ENCODE data around the gene PRDX5. TPM values are rescaled to one million over a fixed set of nuclear protein-coding genes. Genes with fewer than 3 reads are reported as not detected.

PRDX5 gene
- total and polyA plus RNA-seq, 2 donors from 2014 or later, result 192 to 1,026 TPM

DNA sequence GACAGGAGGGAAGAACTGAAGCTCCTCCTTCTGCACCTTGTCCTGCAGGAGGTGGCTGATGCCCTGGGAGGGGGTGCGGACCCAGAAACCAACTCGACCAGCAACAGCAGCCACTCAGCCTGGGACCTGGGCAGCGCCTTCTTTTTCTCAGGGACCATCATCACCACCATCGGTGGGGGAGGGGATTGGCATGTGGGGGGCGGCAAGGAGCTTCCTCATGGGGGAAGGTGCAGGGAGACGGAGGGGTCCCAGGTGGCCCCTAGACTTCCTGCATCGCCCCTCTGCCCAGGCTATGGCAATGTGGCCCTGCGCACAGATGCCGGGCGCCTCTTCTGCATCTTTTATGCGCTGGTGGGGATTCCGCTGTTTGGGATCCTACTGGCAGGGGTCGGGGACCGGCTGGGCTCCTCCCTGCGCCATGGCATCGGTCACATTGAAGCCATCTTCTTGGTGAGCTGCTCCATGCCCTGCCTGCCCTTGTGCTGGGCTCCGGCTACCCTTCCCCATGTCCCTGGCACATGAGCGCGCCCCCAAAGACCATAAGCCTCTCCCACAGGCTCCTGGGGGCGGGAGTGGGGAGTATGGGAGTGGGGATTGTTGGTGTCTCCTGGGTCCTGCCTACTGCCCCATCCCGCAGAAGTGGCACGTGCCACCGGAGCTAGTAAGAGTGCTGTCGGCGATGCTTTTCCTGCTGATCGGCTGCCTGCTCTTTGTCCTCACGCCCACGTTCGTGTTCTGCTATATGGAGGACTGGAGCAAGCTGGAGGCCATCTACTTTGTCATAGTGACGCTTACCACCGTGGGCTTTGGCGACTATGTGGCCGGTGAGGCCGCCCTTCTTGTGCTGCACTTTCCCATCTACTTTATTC, 20.9 kb upstream of the PRDX5 start:
- DNase-seq (peak in 1 of 5 donors; percentile 56), FAIRE-seq (no peak)
- Histone ChIP-seq H3K9me3 (ENCODE audit: control insufficient read depth in 2 of 3, insufficient read depth in 1 of 3, low read length in 3 of 3) (no peaks in the 10 kb centered on the region), H3K27ac (ENCODE audit: low read depth in 2 of 2, low read length in 2 of 2) (no peak overlapping the region), H3K27me3 (ENCODE audit: control insufficient read depth, insufficient read depth, low read length) (peaks cover 46% of the 10 kb centered on the region), H3K9ac (ENCODE audit: low read length in 3 of 3) (no peak overlapping the region), H3K36me3 (ENCODE audit: control insufficient read depth in 2 of 3, insufficient read depth in 3 of 3, low read length in 3 of 3) (no peaks in the 10 kb centered on the region), H3K4me3 (ENCODE audit: low read length in 3 of 3) (no peak overlapping the region), H3K4me1 (ENCODE audit: control insufficient read depth in 2 of 3, insufficient read depth in 2 of 3, low read depth in 1 of 3, low read length in 3 of 3) (peaks cover 0 to 22% (median 0%) of the 10 kb centered on the region in 3 donors)
- intact Hi-C loops (cut with DNase I), result no loop called here
- TF ChIP-seq, protein P1, sequence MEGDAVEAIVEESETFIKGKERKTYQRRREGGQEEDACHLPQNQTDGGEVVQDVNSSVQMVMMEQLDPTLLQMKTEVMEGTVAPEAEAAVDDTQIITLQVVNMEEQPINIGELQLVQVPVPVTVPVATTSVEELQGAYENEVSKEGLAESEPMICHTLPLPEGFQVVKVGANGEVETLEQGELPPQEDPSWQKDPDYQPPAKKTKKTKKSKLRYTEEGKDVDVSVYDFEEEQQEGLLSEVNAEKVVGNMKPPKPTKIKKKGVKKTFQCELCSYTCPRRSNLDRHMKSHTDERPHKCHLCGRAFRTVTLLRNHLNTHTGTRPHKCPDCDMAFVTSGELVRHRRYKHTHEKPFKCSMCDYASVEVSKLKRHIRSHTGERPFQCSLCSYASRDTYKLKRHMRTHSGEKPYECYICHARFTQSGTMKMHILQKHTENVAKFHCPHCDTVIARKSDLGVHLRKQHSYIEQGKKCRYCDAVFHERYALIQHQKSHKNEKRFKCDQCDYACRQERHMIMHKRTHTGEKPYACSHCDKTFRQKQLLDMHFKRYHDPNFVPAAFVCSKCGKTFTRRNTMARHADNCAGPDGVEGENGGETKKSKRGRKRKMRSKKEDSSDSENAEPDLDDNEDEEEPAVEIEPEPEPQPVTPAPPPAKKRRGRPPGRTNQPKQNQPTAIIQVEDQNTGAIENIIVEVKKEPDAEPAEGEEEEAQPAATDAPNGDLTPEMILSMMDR (IDR thresholded peaks at IDR 0.05; ENCODE audit: borderline replicate concordance, extremely low read depth, insufficient read depth), result no peak

DNA sequence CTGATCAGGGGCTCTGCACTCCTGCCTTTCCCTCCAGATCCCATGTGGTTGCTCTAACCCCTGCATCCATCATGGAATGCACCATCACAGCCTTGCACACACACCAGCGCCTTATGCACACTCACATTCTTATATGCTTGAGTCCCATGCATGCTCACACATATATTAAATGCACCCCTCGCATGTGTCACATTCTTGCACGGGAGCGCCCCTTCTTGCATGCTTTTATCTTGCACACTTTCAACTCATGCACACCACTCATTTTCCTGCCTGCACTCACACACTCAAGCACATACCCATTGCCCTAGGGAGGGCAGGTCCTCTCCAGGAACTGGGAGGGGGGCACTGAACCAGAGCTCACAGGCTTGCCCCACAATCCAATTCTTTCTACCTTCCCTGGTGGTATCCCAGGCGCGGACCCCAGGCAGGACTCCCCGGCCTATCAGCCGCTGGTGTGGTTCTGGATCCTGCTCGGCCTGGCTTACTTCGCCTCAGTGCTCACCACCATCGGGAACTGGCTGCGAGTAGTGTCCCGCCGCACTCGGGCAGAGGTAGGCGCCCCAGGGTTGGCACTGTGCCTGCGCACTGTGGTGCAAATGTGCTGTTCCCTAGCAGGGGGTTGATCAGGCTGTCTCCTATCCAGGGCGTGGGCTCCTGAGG, 20.1 kb upstream of the PRDX5 start:
- H3K27ac ChIP-seq (ENCODE audit: low read depth in 2 of 2, low read length in 2 of 2), result no peak overlapping the region
- DNase-seq, result peak in 4 of 5 donors; percentile 31 to 83 (median 56)
- no peak for FAIRE-seq
- no peaks in the 10 kb centered on the region for H3K36me3 ChIP-seq (ENCODE audit: control insufficient read depth in 2 of 3, insufficient read depth in 3 of 3, low read length in 3 of 3)
- intact Hi-C loops (cut with DNase I), result no loop called here
- TF ChIP-seq, protein P1 (IDR thresholded peaks at IDR 0.05; ENCODE audit: borderline replicate concordance, extremely low read depth, insufficient read depth), result no peak
- H3K9ac ChIP-seq (ENCODE audit: low read length in 3 of 3), result no peak overlapping the region
- no peak overlapping the region for H3K4me3 ChIP-seq (ENCODE audit: low read length in 3 of 3)
- peaks cover 46% of the 10 kb centered on the region for H3K27me3 ChIP-seq (ENCODE audit: control insufficient read depth, insufficient read depth, low read length)
- H3K9me3 ChIP-seq (ENCODE audit: control insufficient read depth in 2 of 3, insufficient read depth in 1 of 3, low read length in 3 of 3), result no peaks in the 10 kb centered on the region
- H3K4me1 ChIP-seq (ENCODE audit: control insufficient read depth in 2 of 3, insufficient read depth in 2 of 3, low read depth in 1 of 3, low read length in 3 of 3), result peaks cover 0 to 19% (median 0%) of the 10 kb centered on the region in 3 donors

DNA sequence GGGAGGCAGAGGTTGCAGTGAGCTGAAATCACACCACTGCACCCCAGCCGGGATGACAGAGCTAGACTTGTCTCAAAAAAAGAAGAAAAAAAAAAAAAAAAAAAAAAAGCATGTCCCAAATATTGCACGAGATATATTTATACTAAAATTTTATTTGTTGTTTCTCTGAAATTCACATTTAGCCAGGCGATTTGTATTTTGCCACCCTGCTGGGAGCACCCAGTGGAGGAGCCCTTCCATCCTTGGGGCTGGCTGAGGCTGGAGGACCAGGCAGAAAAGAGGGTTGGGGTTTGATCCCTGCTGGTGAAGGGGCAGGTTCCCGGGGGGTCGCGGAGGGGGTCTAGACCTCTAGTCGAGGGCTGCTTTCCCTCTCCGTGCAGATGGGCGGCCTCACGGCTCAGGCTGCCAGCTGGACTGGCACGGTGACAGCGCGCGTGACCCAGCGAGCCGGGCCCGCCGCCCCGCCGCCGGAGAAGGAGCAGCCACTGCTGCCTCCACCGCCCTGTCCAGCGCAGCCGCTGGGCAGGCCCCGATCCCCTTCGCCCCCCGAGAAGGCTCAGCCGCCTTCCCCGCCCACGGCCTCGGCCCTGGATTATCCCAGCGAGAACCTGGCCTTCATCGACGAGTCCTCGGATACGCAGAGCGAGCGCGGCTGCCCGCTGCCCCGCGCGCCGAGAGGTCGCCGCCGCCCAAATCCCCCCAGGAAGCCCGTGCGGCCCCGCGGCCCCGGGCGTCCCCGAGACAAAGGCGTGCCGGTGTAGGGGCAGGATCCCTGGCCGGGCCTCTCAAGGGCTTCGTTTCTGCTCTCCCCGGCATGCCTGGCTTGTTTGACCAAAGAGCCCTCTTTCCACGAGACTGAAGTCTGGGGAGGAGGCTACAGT, 18.7 kb upstream of the PRDX5 start:
- Histone ChIP-seq H3K27ac (ENCODE audit: low read depth in 2 of 2, low read length in 2 of 2) (no peak overlapping the region), H3K9ac (ENCODE audit: low read length in 3 of 3) (no peak overlapping the region), H3K27me3 (ENCODE audit: control insufficient read depth, insufficient read depth, low read length) (peaks cover 42% of the 10 kb centered on the region), H3K4me1 (ENCODE audit: control insufficient read depth in 2 of 3, insufficient read depth in 2 of 3, low read depth in 1 of 3, low read length in 3 of 3) (peaks cover 0 to 23% (median 0%) of the 10 kb centered on the region in 3 donors), H3K4me3 (ENCODE audit: low read length in 3 of 3) (peak overlapping the region in 1 of 3 donors; percentile 17), H3K9me3 (ENCODE audit: control insufficient read depth in 2 of 3, insufficient read depth in 1 of 3, low read length in 3 of 3) (no peaks in the 10 kb centered on the region), H3K36me3 (ENCODE audit: control insufficient read depth in 2 of 3, insufficient read depth in 3 of 3, low read length in 3 of 3) (no peaks in the 10 kb centered on the region)
- TF ChIP-seq, protein P1 (IDR thresholded peaks at IDR 0.05; ENCODE audit: borderline replicate concordance, extremely low read depth, insufficient read depth), result no peak
- DNase-seq (peak; percentile 32 to 85 (median 60)), FAIRE-seq (no peak)
- intact Hi-C loops (cut with DNase I), result no loop called here

Measured in kidney (tissue), 14 donors.